ENCODE measurements around the gene STK17A.

The STK17A gene

GRCh38 chr7:43615558-43616145, 32.7 kb downstream of the STK17A start:
- H3K36me3 ChIP-seq (ENCODE audit: insufficient read depth, low read length) = no peaks in the 10 kb centered on the region
- no peaks in the 10 kb centered on the region for H3K9me3 ChIP-seq (ENCODE audit: low read depth, low read length)
- no peak overlapping the region for H3K4me3 ChIP-seq
- no peak for TF ChIP-seq POLR2AphosphoS5 (IDR thresholded peaks at IDR 0.05; ENCODE audit: borderline replicate concordance, low read depth, low read length)
- no peak for TF ChIP-seq EZH2 (IDR thresholded peaks at IDR 0.05)
- TF ChIP-seq FOXP2 (optimal IDR thresholded peaks at IDR 0.05; ENCODE audit: control extremely low read depth, extremely low read length, insufficient read depth) = no peak
- no peak overlapping the region for H3K9ac ChIP-seq (ENCODE audit: insufficient read length)
- no peak overlapping the region for H3K27ac ChIP-seq
- DNase-seq (ENCODE audit: low read depth, low spot score) = no peak

GRCh38 chr7:43616977-43617376, 34.1 kb downstream of the STK17A start:
- Histone ChIP-seq H3K27ac (no peak overlapping the region), H3K4me3 (no peak overlapping the region), H3K9ac (ENCODE audit: insufficient read length) (no peak overlapping the region), H3K9me3 (ENCODE audit: low read depth, low read length) (no peaks in the 10 kb centered on the region), H3K36me3 (ENCODE audit: insufficient read depth, low read length) (no peaks in the 10 kb centered on the region)
- no peak for DNase-seq (ENCODE audit: low read depth, low spot score)
- TF ChIP-seq POLR2AphosphoS5 (IDR thresholded peaks at IDR 0.05; ENCODE audit: borderline replicate concordance, low read depth, low read length) (no peak), FOXP2 (optimal IDR thresholded peaks at IDR 0.05; ENCODE audit: control extremely low read depth, extremely low read length, insufficient read depth) (no peak), EZH2 (IDR thresholded peaks at IDR 0.05) (no peak)

- no peak for DNase-seq (ENCODE audit: low read depth, low spot score)
- no peaks in the 10 kb centered on the region for H3K9me3 ChIP-seq (ENCODE audit: low read depth, low read length)
- H3K36me3 ChIP-seq (ENCODE audit: insufficient read depth, low read length) = no peaks in the 10 kb centered on the region
- no peak overlapping the region for H3K4me3 ChIP-seq
- TF ChIP-seq FOXP2 (optimal IDR thresholded peaks at IDR 0.05; ENCODE audit: control extremely low read depth, extremely low read length, insufficient read depth) = no peak
- TF ChIP-seq EZH2 (IDR thresholded peaks at IDR 0.05) = no peak
- TF ChIP-seq POLR2AphosphoS5 (IDR thresholded peaks at IDR 0.05; ENCODE audit: borderline replicate concordance, low read depth, low read length) = no peak
- H3K27ac ChIP-seq = no peak overlapping the region
- no peak overlapping the region for H3K9ac ChIP-seq (ENCODE audit: insufficient read length)
Observed at GRCh38 chr7:43618073-43618472, 35.2 kb downstream of the STK17A start.

- DNase-seq (ENCODE audit: low read depth, low spot score) = no peak
- H3K9ac ChIP-seq (ENCODE audit: insufficient read length) = no peak overlapping the region
- H3K27ac ChIP-seq = no peak overlapping the region
- no peak overlapping the region for H3K4me3 ChIP-seq
- TF ChIP-seq FOXP2 (optimal IDR thresholded peaks at IDR 0.05; ENCODE audit: control extremely low read depth, extremely low read length, insufficient read depth) (no peak), EZH2 (IDR thresholded peaks at IDR 0.05) (no peak)
- no peaks in the 10 kb centered on the region for H3K9me3 ChIP-seq (ENCODE audit: low read depth, low read length)
- H3K36me3 ChIP-seq (ENCODE audit: insufficient read depth, low read length) = no peaks in the 10 kb centered on the region
Observed at GRCh38 chr7:43619213-43620012, 36.5 kb downstream of the STK17A start.

GRCh38 chr7:43621729-43622448, 39.0 kb downstream of the STK17A start:
- Histone ChIP-seq H3K36me3 (ENCODE audit: insufficient read depth, low read length) (no peaks in the 10 kb centered on the region), H3K4me3 (peak overlapping the region; percentile 26; the same call in 1 of the 2 replicates), H3K27ac (peak overlapping the region; percentile 86), H3K9ac (ENCODE audit: insufficient read length) (no peak overlapping the region), H3K9me3 (ENCODE audit: low read depth, low read length) (no peaks in the 10 kb centered on the region)
- peak; percentile 48 for DNase-seq (ENCODE audit: low read depth, low spot score)
- TF ChIP-seq EZH2 (IDR thresholded peaks at IDR 0.05) (no peak), FOXP2 (optimal IDR thresholded peaks at IDR 0.05; ENCODE audit: control extremely low read depth, extremely low read length, insufficient read depth) (no peak), POLR2AphosphoS5 (IDR thresholded peaks at IDR 0.05; ENCODE audit: borderline replicate concordance, low read depth, low read length) (no peak)

- H3K36me3 ChIP-seq (ENCODE audit: insufficient read depth, low read length) = peaks cover 5% of the 10 kb centered on the region; the same call in 1 of the 2 replicates
Observed at GRCh38 chr7:43624156-43624555, 41.2 kb downstream of the STK17A start.

GRCh38 chr7:43625453-43625852, 42.5 kb downstream of the STK17A start:
- Histone ChIP-seq H3K9ac (ENCODE audit: insufficient read length) (no peak overlapping the region), H3K36me3 (ENCODE audit: insufficient read depth, low read length) (peaks cover 11% of the 10 kb centered on the region), H3K9me3 (ENCODE audit: low read depth, low read length) (no peaks in the 10 kb centered on the region), H3K4me3 (no peak overlapping the region), H3K27ac (no peak overlapping the region)
- TF ChIP-seq EZH2 (IDR thresholded peaks at IDR 0.05) (no peak), POLR2AphosphoS5 (IDR thresholded peaks at IDR 0.05; ENCODE audit: borderline replicate concordance, low read depth, low read length) (no peak), FOXP2 (optimal IDR thresholded peaks at IDR 0.05; ENCODE audit: control extremely low read depth, extremely low read length, insufficient read depth) (no peak)
- no peak for DNase-seq (ENCODE audit: low read depth, low spot score)

More at GRCh38 chr7:43624156-43624555, 41.2 kb downstream of the STK17A start:
- Histone ChIP-seq H3K9ac (ENCODE audit: insufficient read length) (no peak overlapping the region), H3K27ac (no peak overlapping the region), H3K9me3 (ENCODE audit: low read depth, low read length) (no peaks in the 10 kb centered on the region), H3K4me3 (no peak overlapping the region)
- DNase-seq (ENCODE audit: low read depth, low spot score) = no peak
- TF ChIP-seq EZH2 (IDR thresholded peaks at IDR 0.05) (no peak), POLR2AphosphoS5 (IDR thresholded peaks at IDR 0.05; ENCODE audit: borderline replicate concordance, low read depth, low read length) (no peak), FOXP2 (optimal IDR thresholded peaks at IDR 0.05; ENCODE audit: control extremely low read depth, extremely low read length, insufficient read depth) (no peak)

- H3K36me3 ChIP-seq (ENCODE audit: insufficient read depth, low read length) = peaks cover 16% of the 10 kb centered on the region
- no peak overlapping the region for H3K4me3 ChIP-seq
- no peak overlapping the region for H3K9ac ChIP-seq (ENCODE audit: insufficient read length)
- TF ChIP-seq EZH2 (IDR thresholded peaks at IDR 0.05) (no peak), POLR2AphosphoS5 (IDR thresholded peaks at IDR 0.05; ENCODE audit: borderline replicate concordance, low read depth, low read length) (no peak), FOXP2 (optimal IDR thresholded peaks at IDR 0.05; ENCODE audit: control extremely low read depth, extremely low read length, insufficient read depth) (no peak)
- H3K27ac ChIP-seq = no peak overlapping the region
- H3K9me3 ChIP-seq (ENCODE audit: low read depth, low read length) = no peaks in the 10 kb centered on the region
- DNase-seq (ENCODE audit: low read depth, low spot score) = no peak
Observed at GRCh38 chr7:43625980-43626379, 43.1 kb downstream of the STK17A start.

Measured in SK-N-MC (cell line).